KBM-7 (cell line): ENCODE results near the gene COL24A1.
"Not testable (repeated sequence)": the region's sequence is repeated elsewhere in the genome, so short reads cannot be mapped to it uniquely, and the experiment has no call there.

Experiments used
- DNase-seq: peaks from one replicate; pipeline ENCODE4 v3.0.0-alpha.2; 2015
- in situ Hi-C: fragments of 300-500 bp; cut with MboI; formaldehyde crosslinking; loops from 2 replicates; pipeline ENCODE4 v1.14.3; 2020; ENCODE audit warnings: low sequenced_read_pairs, low pct_unique_long_range_greater_than_20kb, mixed read lengths

COL24A1 gene

GRCh38 chr1:85762804-85763203, 393.8 kb downstream of the COL24A1 start:
- DNase-seq: no peak
- in situ Hi-C loops: no loop called here

GRCh38 chr1:85756864-85757263, 399.7 kb downstream of the COL24A1 start:
- in situ Hi-C loops: no loop called here
- DNase-seq: no peak

GRCh38 chr1:85748120-85748519, 408.5 kb downstream of the COL24A1 start:
- no peak for DNase-seq
- in situ Hi-C loops: no loop called here

GRCh38 chr1:85746777-85747176, 409.8 kb downstream of the COL24A1 start:
- no peak for DNase-seq
- in situ Hi-C loops: no loop called here

- in situ Hi-C loops: no loop called here
These were observed 412.8 kb downstream of the COL24A1 start for GRCh38 chr1:85743814-85744213.

GRCh38 chr1:85734931-85735330, 421.6 kb downstream of the COL24A1 start:
- in situ Hi-C loops: no loop called here

More at GRCh38 chr1:85743814-85744213, 412.8 kb downstream of the COL24A1 start:
- no peak for DNase-seq

GRCh38 chr1:85718678-85719340, 437.8 kb downstream of the COL24A1 start:
- no peak for DNase-seq
- in situ Hi-C loops: no loop called here

More at GRCh38 chr1:85734931-85735330, 421.6 kb downstream of the COL24A1 start:
- no peak for DNase-seq

GRCh38 chr1:85714418-85715114, 442.0 kb downstream of the COL24A1 start:
- in situ Hi-C loops: not testable (repeated sequence)
- peak; percentile 36 for DNase-seq

GRCh38 chr1:85708829-85709227, 447.7 kb downstream of the COL24A1 start:
- in situ Hi-C loops: no loop called here
- DNase-seq: no peak

GRCh38 chr1:85707990-85708828, 448.4 kb downstream of the COL24A1 start, which contains the start of gene ZNHIT6:
Gene ZNHIT6 (minus strand): TSS chr1:85708433. CDS start chr1:85708284, 149 bp downstream.
- in situ Hi-C loops: no loop called here
- peak; percentile 96 for DNase-seq

GRCh38 chr1:85707267-85707989, 449.1 kb downstream of the COL24A1 start:
- peak; percentile 11 for DNase-seq
- in situ Hi-C loops: no loop called here

- no peak for DNase-seq
- in situ Hi-C loops: no loop called here
These were observed 450.6 kb downstream of the COL24A1 start for GRCh38 chr1:85705940-85706339.

- no peak for DNase-seq
- in situ Hi-C loops: no loop called here
These were observed 456.1 kb downstream of the COL24A1 start for GRCh38 chr1:85700422-85700821.

GRCh38 chr1:85697895-85698294, 458.7 kb downstream of the COL24A1 start:
- in situ Hi-C loops: no loop called here
- DNase-seq: no peak

GRCh38 chr1:85692730-85693314, 463.8 kb downstream of the COL24A1 start:
- in situ Hi-C loops: no loop called here

GRCh38 chr1:85689775-85690404, 466.7 kb downstream of the COL24A1 start:
- in situ Hi-C loops: no loop called here
- no peak for DNase-seq

More at GRCh38 chr1:85692730-85693314, 463.8 kb downstream of the COL24A1 start:
- DNase-seq: no peak

- in situ Hi-C loops: no loop called here
- no peak for DNase-seq
These were observed 473.1 kb downstream of the COL24A1 start for GRCh38 chr1:85683292-85684025.

- in situ Hi-C loops: no loop called here
These were observed 475.5 kb downstream of the COL24A1 start for GRCh38 chr1:85681087-85681486.

More at GRCh38 chr1:85681087-85681486, 475.5 kb downstream of the COL24A1 start:
- no peak for DNase-seq
